Keratinocyte (primary cell): ENCODE results near the gene DGKD. TPM values are rescaled to one million over a fixed set of nuclear protein-coding genes. Genes with fewer than 3 reads are reported as not detected.

Source experiments
- DNase-seq: peaks from one replicate; pipeline ENCODE4 v3.0.0-alpha.2; 2011; ENCODE audit warnings: low read depth, missing footprints, low spot score
- FAIRE-seq: peaks from 2 replicates; lab custom pipeline; 2011; peaks lifted over from hg19 to GRCh38; lab: Jason Lieb, UNC
- H2AFZ ChIP-seq: 2 replicates; pipeline ENCODE4 v1.6.0; 2012; ENCODE audit warnings: low read length, control low read depth, inconsistent platforms; ENCODE audit not compliant: control insufficient read depth
- H3K27ac ChIP-seq: 2 replicates; pipeline ENCODE4 v1.5.1; 2011; ENCODE audit warnings: low read length; ENCODE audit not compliant: control insufficient read depth, insufficient read depth
- H3K27me3 ChIP-seq: 3 replicates; pipeline ENCODE4 v1.6.0; 2011; ENCODE audit warnings: low read length; ENCODE audit not compliant: control insufficient read depth, insufficient read depth; ENCODE audit errors: extremely low read depth
- H3K36me3 ChIP-seq, 2 experiments: 2 replicates in 1 of 2; 3 replicates in 1 of 2; pipeline ENCODE4 v1.5.1; 2011; ENCODE audit warnings: low read length in 2 of 2, mild to moderate bottlenecking in 1 of 2; ENCODE audit not compliant: control insufficient read depth in 2 of 2, insufficient read depth in 2 of 2; ENCODE audit errors: extremely low read depth in 1 of 2
- H3K4me1 ChIP-seq: 3 replicates; pipeline ENCODE4 v1.5.1; 2011; ENCODE audit warnings: low read length; ENCODE audit not compliant: control insufficient read depth, insufficient read depth; ENCODE audit errors: extremely low read depth
- H3K4me2 ChIP-seq: 3 replicates; pipeline ENCODE4 v1.6.0; 2011; ENCODE audit warnings: low read depth, low read length; ENCODE audit not compliant: control insufficient read depth, insufficient read depth; ENCODE audit errors: extremely low read depth
- H3K4me3 ChIP-seq, 3 experiments: fragments of 200-600 bp in 1 of 3; sonication (generic) in 1 of 3; 2 replicates in 2 of 3; 3 replicates in 1 of 3; pipeline ENCODE4 v1.5.1; 2011 to 2016; ENCODE audit warnings: low read length in 3 of 3, mild to moderate bottlenecking in 3 of 3, control low read depth in 2 of 3, inconsistent platforms in 1 of 3, low read depth in 1 of 3, mixed read lengths in 1 of 3, mixed run types in 1 of 3, moderate library complexity in 1 of 3; ENCODE audit not compliant: control insufficient read depth in 2 of 3, insufficient read depth in 2 of 3; ENCODE audit errors: extremely low read depth in 1 of 3
- H3K79me2 ChIP-seq: 2 replicates; pipeline ENCODE4 v1.6.0; 2012; ENCODE audit warnings: low read length; ENCODE audit not compliant: control insufficient read depth, insufficient read depth
- H3K9ac ChIP-seq: 3 replicates; pipeline ENCODE4 v1.6.0; 2011; ENCODE audit warnings: low read length; ENCODE audit not compliant: control insufficient read depth, insufficient read depth; ENCODE audit errors: extremely low read depth
- H3K9me1 ChIP-seq: 3 replicates; pipeline ENCODE4 v1.6.0; 2011; ENCODE audit warnings: low read length; ENCODE audit not compliant: control insufficient read depth, insufficient read depth; ENCODE audit errors: extremely low read depth
- H3K9me3 ChIP-seq: 2 replicates; pipeline ENCODE4 v1.5.1; 2012; ENCODE audit warnings: low read depth, low read length; ENCODE audit not compliant: control insufficient read depth
- H4K20me1 ChIP-seq: 3 replicates; pipeline ENCODE4 v1.6.0; 2011; ENCODE audit warnings: low read length; ENCODE audit not compliant: control insufficient read depth, insufficient read depth; ENCODE audit errors: extremely low read depth
- EZH2 ChIP-seq: IDR thresholded peaks from one replicate; pipeline ENCODE4 v1.6.1; 2012; ENCODE audit warnings: inconsistent platforms, mild to moderate bottlenecking, low read length, moderate library complexity
- dilution Hi-C: fragments of 300-500 bp; cut with MboI; formaldehyde crosslinking; loops from one replicate; pipeline ENCODE4 v1.7.0; 2020; ENCODE audit warnings: low sequenced_read_pairs; ENCODE audit not compliant: extremely low pct_ligation_motif_present
- polyA plus RNA-seq, 5 experiments: library from polyadenylated mRNA; depleted of rRNA in 3 of 5; stranded (reverse) in 3 of 5; stranded (forward) in 1 of 5; unstranded in 1 of 5; fragments of >200 nt; gene quantifications; 1 replicate in 1 of 5; 2 replicates in 3 of 5; 3 replicates in 1 of 5; pipeline versions ENCODE4 v1.2.1 to v1.2.3, GENCODE V29; 2011 to 2012; ENCODE audit warnings: missing spikeins in 2 of 5, low read depth in 1 of 5, low replicate concordance in 1 of 5
- TF ChIP-seq, protein P1 (sequence below), 3 experiments: IDR thresholded peaks in 1 of 3; conservative IDR thresholded peaks in 1 of 3; optimal IDR thresholded peaks in 1 of 3; 2 replicates in 2 of 3; 3 replicates in 1 of 3; pipeline versions ENCODE3 to v1.5.1; 2011; ENCODE audit warnings: low read length in 3 of 3, mild to moderate bottlenecking in 3 of 3, moderate library complexity in 2 of 3, control low read depth in 1 of 3, inconsistent platforms in 1 of 3; ENCODE audit not compliant: insufficient read depth in 2 of 3; ENCODE audit errors: extremely low read depth in 1 of 3

The DGKD gene
- polyA plus RNA-seq, 1 donor (not counting 4 experiments of a cell fraction or from before 2014, with no cell fraction given) = 6.1 TPM

DNA sequence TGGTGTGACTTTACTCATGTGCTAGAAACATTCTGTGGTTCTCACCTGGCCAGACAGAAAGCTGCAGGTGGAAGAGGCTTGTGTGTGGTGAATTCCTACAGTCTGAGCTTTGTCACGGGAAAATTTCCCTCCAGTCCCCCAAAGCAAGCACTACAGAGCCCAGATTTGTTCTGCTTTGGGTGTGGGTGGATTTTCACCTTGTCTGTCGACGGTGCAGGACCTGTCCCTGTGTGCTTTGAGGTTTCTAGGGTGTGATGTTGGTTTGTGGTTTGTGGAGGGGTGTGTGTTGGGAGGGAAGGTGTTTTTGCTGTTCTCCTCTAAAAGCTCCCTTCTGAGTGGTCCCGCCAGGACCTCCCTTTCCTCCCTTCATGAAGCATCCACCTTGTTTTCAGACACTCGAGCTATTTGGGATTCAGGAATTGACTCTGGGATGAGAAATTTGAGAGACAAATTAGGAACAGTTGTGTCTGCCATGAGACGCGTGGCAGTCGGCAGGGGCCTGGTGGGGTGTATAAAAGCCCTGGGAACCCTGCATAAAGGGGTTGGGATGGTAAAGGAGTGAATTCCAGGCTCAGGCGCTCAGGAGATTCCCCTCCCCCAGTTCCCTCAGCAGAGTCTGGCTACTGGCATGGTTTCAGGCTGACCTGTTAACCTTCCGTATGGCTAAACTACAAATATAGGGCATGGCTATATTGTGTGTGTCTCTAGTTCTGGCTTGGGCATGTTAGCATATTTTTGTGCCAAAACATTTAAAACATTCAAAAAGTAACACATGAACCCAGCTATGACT lies 65.5 kb downstream of the DGKD start:
- no peak overlapping the region for H3K4me2 ChIP-seq
- DNase-seq (no peak), FAIRE-seq (no peak)
- TF ChIP-seq, protein P1, sequence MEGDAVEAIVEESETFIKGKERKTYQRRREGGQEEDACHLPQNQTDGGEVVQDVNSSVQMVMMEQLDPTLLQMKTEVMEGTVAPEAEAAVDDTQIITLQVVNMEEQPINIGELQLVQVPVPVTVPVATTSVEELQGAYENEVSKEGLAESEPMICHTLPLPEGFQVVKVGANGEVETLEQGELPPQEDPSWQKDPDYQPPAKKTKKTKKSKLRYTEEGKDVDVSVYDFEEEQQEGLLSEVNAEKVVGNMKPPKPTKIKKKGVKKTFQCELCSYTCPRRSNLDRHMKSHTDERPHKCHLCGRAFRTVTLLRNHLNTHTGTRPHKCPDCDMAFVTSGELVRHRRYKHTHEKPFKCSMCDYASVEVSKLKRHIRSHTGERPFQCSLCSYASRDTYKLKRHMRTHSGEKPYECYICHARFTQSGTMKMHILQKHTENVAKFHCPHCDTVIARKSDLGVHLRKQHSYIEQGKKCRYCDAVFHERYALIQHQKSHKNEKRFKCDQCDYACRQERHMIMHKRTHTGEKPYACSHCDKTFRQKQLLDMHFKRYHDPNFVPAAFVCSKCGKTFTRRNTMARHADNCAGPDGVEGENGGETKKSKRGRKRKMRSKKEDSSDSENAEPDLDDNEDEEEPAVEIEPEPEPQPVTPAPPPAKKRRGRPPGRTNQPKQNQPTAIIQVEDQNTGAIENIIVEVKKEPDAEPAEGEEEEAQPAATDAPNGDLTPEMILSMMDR (optimal IDR thresholded peaks at IDR 0.05 in 1 of 3, IDR thresholded peaks at IDR 0.05 in 1 of 3, conservative IDR thresholded peaks at IDR 0.05 in 1 of 3; ENCODE audit: extremely low read depth in 1 of 3, insufficient read depth in 2 of 3, low read length in 3 of 3) = no peak
- no peak for TF ChIP-seq EZH2
- H3K79me2 ChIP-seq = no peaks in the 10 kb centered on the region
- peaks cover 0 to 5% of the 10 kb centered on the region in 2 experiments for H3K36me3 ChIP-seq
- dilution Hi-C loops = no loop called here
- no peaks in the 10 kb centered on the region for H3K27me3 ChIP-seq
- no peaks in the 10 kb centered on the region for H3K9me3 ChIP-seq
- no peaks in the 10 kb centered on the region for H3K9me1 ChIP-seq
- no peak overlapping the region for H2AFZ ChIP-seq
- no peak overlapping the region for H3K9ac ChIP-seq
- no peak overlapping the region for H3K27ac ChIP-seq
- H3K4me1 ChIP-seq = peaks cover 16% of the 10 kb centered on the region
- H4K20me1 ChIP-seq = no peaks in the 10 kb centered on the region
- no peak overlapping the region for H3K4me3 ChIP-seq

DNA sequence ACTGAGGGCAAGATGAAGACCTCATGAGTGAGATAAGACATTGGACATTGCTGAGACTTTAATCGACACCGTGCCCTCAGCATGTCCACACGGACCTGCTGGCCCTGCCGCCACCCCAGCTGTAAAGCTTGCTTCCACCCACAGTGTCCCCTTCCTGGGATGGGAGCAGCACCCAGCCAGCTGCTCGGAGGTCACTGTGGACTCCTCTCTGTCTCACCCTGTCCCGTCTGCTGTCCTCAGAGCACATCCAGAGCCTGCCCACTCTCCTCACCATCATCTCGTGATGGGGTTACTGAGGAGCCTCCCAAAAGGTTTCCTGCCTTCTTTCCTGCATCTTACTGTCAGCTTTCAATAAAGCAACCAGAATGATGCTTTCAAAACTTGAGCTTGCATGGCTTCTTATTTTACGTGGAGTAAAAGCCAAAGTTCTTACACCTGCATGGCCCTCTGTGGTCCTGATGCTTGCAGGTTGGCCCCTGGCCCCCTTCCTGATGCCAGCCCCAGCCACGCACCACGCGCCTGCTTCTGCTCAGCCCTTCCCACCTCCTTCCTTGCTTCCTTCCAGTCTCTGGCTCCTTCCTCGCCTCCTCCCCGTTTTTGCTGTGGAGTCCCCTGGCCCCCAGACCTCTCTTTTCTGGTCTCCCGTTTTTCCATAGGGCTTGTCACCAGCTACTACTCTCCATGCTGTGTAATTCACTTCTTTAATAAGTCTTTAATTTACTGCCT lies 67.0 kb downstream of the DGKD start:
- TF ChIP-seq EZH2 = no peak
- TF ChIP-seq, protein P1 (optimal IDR thresholded peaks at IDR 0.05 in 1 of 3, IDR thresholded peaks at IDR 0.05 in 1 of 3, conservative IDR thresholded peaks at IDR 0.05 in 1 of 3; ENCODE audit: extremely low read depth in 1 of 3, insufficient read depth in 2 of 3, low read length in 3 of 3) = no peak
- H4K20me1 ChIP-seq = no peaks in the 10 kb centered on the region
- no peak overlapping the region for H3K4me2 ChIP-seq
- no peak for DNase-seq
- no peaks in the 10 kb centered on the region for H3K9me1 ChIP-seq
- H3K27me3 ChIP-seq = no peaks in the 10 kb centered on the region
- H3K79me2 ChIP-seq = no peaks in the 10 kb centered on the region
- H3K9ac ChIP-seq = no peak overlapping the region
- peaks cover 7% of the 10 kb centered on the region for H3K4me1 ChIP-seq
- no peak overlapping the region for H3K27ac ChIP-seq
- no peak for FAIRE-seq
- no peak overlapping the region for H2AFZ ChIP-seq
- H3K4me3 ChIP-seq = no peak overlapping the region
- H3K36me3 ChIP-seq = peaks cover 0 to 5% of the 10 kb centered on the region in 2 experiments
- dilution Hi-C loops = no loop called here
- H3K9me3 ChIP-seq = peaks cover 3% of the 10 kb centered on the region
